Upper lobe of left lung (tissue), 6 donors: Measurements from ENCODE around the gene CKS2. TPM values are rescaled to one million over a fixed set of nuclear protein-coding genes. Genes with fewer than 3 reads are reported as not detected.

Experiments
- ATAC-seq, 2 donors: fragments of 200-7000 bp; cut with Tn5 transposase; one replicate each; pipeline ENCODE4 v1.9.1; 2022; ENCODE audit warnings: mild to moderate bottlenecking in 2 of 2, moderate library complexity in 2 of 2; ENCODE audit not compliant: low FRiP score in 2 of 2
- DNase-seq, 2 donors: peaks; one replicate each; pipeline ENCODE4 v3.0.0-alpha.2; 2019 to 2020
- H3K27ac ChIP-seq, 4 donors: fragments of 200-600 bp; sonication (generic); one replicate each; pipeline ENCODE4 v1.5.1; 2016 to 2019
- H3K27me3 ChIP-seq, 4 donors: fragments of 200-600 bp; sonication (generic); one replicate each; pipeline ENCODE4 v1.5.1; 2017 to 2019
- H3K36me3 ChIP-seq, 4 donors: fragments of 200-600 bp; sonication (generic); one replicate each; pipeline ENCODE4 v1.5.1; 2016 to 2019
- H3K4me1 ChIP-seq, 4 donors: fragments of 200-600 bp; sonication (generic); one replicate each; pipeline ENCODE4 v1.5.1; 2018 to 2019
- H3K4me3 ChIP-seq, 4 donors: fragments of 200-600 bp; sonication (generic); one replicate each; pipeline ENCODE4 v1.5.1; 2017 to 2019; ENCODE audit warnings: mild to moderate bottlenecking in 2 of 4, moderate library complexity in 1 of 4
- H3K9me3 ChIP-seq, 4 donors: fragments of 200-600 bp; sonication (generic); one replicate each; pipeline ENCODE4 v1.5.1; 2018 to 2019
- EP300 ChIP-seq, 4 donors: sonication (generic); formaldehyde crosslinking; IDR thresholded peaks; one replicate each; pipeline ENCODE4 v1.5.1; 2017; ENCODE audit warnings: antibody characterized with exemption in 4 of 4, control low read depth in 2 of 4
- POLR2A ChIP-seq, 4 donors: fragments of 450-650 bp; IDR thresholded peaks; one replicate each; pipeline ENCODE4 v1.5.1; 2016 to 2017; ENCODE audit warnings: antibody characterized with exemption in 4 of 4, mild to moderate bottlenecking in 2 of 4
- POLR2AphosphoS5 ChIP-seq, 2 donors: sonication (generic); formaldehyde crosslinking; IDR thresholded peaks; one replicate each; pipeline ENCODE4 v1.5.1; 2017; ENCODE audit warnings: antibody characterized with exemption in 2 of 2
- WGBS, 2 donors: methylation state at CpG; one replicate each; pipeline ENCODE4 v1.1.5; 2017 to 2018; 5-methylcytosine and 5-hydroxymethylcytosine counted together
- total RNA-seq, 6 donors: library from RNA; depleted of rRNA in 4 of 6; stranded (reverse); fragments of >200 nt in 4 of 6; gene quantifications; one replicate each; pipeline versions ENCODE4 v1.1.0 to v1.2.1, GENCODE V29; 2016 to 2021
- TF ChIP-seq, protein P1 (sequence below), 6 experiments: fragments of 450-650 bp in 4 of 6; fragments of 200-600 bp in 2 of 6; sonication (generic) in 2 of 6; IDR thresholded peaks; one replicate each; pipeline ENCODE4 v1.5.1; 2016 to 2019; ENCODE audit warnings: antibody characterized with exemption in 6 of 6
- donor health status: DM: no; HTN: no; CAD: no; lungs with moderate emphysema.
- donor health status: DM: no; HTN: yes; CAD: no; lungs with severe emphysema.

Gene CKS2
- total RNA-seq, 6 donors from 2014 or later, result 13.0 to 107 (median 22.7) TPM

DNA sequence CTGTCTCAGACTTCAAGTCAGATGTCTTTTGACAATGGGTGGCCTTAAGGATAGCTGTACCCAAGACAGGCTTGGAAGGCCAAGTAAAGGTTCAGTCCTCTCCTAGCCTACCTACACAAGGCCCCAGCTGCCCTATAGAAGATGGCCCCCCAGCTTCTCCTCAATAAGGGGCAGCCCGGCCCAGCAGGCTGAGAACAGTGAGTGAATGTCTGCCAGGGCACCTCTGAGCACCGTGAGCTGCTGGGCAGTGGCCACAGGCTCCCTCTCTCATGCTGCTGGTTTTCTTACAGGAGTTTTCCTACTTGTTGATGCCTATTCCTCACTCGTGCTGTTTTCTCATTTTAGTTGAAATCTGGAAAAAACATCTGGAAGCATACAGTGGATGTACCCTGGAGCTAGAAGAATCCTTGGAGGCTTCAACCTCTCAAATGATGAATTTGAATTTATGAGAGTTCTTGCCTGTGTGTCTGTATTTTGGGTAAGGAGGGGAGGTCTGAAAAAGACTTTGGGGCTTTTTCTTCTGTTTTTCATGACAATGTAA is 47.5 kb downstream of the CKS2 start:
- no peak overlapping the region for H3K4me3 ChIP-seq
- H3K36me3 ChIP-seq, result peaks cover 31 to 93% (median 76%) of the 10 kb centered on the region in 4 donors
- H3K27me3 ChIP-seq, result no peaks in the 10 kb centered on the region
- ATAC-seq (no peak), DNase-seq (no peak)
- H3K9me3 ChIP-seq, result no peaks in the 10 kb centered on the region
- 85 to 93% methylated on average over 3 of the region's 3 CpGs for WGBS, 2 donors
- H3K27ac ChIP-seq, result peak overlapping the region in 1 of 4 donors; percentile 30
- TF ChIP-seq POLR2AphosphoS5 (IDR thresholded peaks at IDR 0.05) (no peak), EP300 (IDR thresholded peaks at IDR 0.05) (no peak), POLR2A (IDR thresholded peaks at IDR 0.05) (no peak)
- TF ChIP-seq, protein P1, sequence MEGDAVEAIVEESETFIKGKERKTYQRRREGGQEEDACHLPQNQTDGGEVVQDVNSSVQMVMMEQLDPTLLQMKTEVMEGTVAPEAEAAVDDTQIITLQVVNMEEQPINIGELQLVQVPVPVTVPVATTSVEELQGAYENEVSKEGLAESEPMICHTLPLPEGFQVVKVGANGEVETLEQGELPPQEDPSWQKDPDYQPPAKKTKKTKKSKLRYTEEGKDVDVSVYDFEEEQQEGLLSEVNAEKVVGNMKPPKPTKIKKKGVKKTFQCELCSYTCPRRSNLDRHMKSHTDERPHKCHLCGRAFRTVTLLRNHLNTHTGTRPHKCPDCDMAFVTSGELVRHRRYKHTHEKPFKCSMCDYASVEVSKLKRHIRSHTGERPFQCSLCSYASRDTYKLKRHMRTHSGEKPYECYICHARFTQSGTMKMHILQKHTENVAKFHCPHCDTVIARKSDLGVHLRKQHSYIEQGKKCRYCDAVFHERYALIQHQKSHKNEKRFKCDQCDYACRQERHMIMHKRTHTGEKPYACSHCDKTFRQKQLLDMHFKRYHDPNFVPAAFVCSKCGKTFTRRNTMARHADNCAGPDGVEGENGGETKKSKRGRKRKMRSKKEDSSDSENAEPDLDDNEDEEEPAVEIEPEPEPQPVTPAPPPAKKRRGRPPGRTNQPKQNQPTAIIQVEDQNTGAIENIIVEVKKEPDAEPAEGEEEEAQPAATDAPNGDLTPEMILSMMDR (IDR thresholded peaks at IDR 0.05), result no peak
- peaks cover 12 to 25% (median 17%) of the 10 kb centered on the region in 4 donors for H3K4me1 ChIP-seq

DNA sequence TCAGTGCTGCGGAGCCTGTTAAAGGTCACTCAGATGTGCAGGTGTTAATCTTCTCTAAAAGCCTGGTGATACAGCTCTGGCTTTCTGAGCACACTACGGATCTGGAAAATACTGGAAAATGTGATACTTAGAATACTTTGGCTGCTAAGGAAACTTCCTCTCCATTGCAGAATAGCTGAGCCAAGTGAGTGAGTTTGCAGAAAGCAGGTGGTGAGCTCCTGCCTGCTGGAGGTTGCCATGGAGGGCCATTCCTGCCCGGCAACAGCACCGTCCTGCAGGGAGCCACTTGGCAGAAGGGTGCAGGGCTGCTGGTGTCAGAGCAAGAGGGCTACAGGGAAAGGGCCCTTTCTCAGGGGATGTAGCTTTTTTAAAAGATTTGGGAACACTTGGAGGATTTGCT is 48.0 kb downstream of the CKS2 start:
- ATAC-seq (no peak), DNase-seq (peak; percentile 14 to 73)
- Histone ChIP-seq H3K4me3 (no peak overlapping the region), H3K36me3 (peaks cover 30 to 88% (median 74%) of the 10 kb centered on the region in 4 donors), H3K27me3 (no peaks in the 10 kb centered on the region), H3K4me1 (peaks cover 12 to 25% (median 17%) of the 10 kb centered on the region in 4 donors), H3K27ac (peak overlapping the region in 1 of 4 donors; percentile 59), H3K9me3 (no peaks in the 10 kb centered on the region)
- no peak for TF ChIP-seq EP300 (IDR thresholded peaks at IDR 0.05)
- TF ChIP-seq POLR2AphosphoS5 (IDR thresholded peaks at IDR 0.05), result no peak
- TF ChIP-seq, protein P1 (IDR thresholded peaks at IDR 0.05), result no peak
- TF ChIP-seq POLR2A (IDR thresholded peaks at IDR 0.05), result no peak
- WGBS, 2 donors, result 53 to 63% methylated on average over 4 of the region's 4 CpGs

DNA sequence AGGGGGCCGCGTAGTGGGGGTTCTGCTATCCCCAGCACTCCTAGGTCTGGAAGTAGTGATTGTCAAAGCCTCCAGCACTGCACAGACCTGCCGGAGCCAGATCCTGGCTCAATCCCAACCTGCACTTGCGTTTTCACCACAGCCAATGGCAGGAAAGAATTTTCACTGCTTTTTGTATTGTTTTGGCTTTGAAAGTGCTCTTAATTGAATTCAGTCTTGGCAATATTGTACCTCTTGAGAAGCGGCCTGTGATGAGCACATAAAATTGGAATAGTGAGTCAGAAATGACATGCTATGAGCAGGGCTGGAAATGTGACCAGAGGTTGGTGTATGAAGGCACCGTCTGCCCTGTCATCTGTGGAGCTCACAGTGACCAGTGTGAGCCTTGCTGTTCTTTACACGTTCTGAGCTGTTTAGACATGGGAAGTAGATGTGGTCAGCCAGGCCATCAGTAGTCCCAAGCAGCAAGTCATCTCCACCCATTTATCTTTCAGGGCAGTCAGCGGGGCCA is 48.8 kb downstream of the CKS2 start:
- WGBS, 2 donors, result 58 to 60% methylated on average over 8 of the region's 8 CpGs
- H3K36me3 ChIP-seq, result peaks cover 22 to 80% (median 66%) of the 10 kb centered on the region in 4 donors
- peak overlapping the region in 3 of 4 donors; percentile 38 to 70 (median 59) for H3K27ac ChIP-seq
- H3K9me3 ChIP-seq, result no peaks in the 10 kb centered on the region
- peaks cover 12 to 32% (median 17%) of the 10 kb centered on the region in 4 donors for H3K4me1 ChIP-seq
- DNase-seq (no peak), ATAC-seq (no peak)
- TF ChIP-seq POLR2AphosphoS5 (IDR thresholded peaks at IDR 0.05) (no peak), EP300 (IDR thresholded peaks at IDR 0.05) (no peak), POLR2A (IDR thresholded peaks at IDR 0.05) (no peak)
- TF ChIP-seq, protein P1 (IDR thresholded peaks at IDR 0.05), result no peak
- no peak overlapping the region for H3K4me3 ChIP-seq
- no peaks in the 10 kb centered on the region for H3K27me3 ChIP-seq

DNA sequence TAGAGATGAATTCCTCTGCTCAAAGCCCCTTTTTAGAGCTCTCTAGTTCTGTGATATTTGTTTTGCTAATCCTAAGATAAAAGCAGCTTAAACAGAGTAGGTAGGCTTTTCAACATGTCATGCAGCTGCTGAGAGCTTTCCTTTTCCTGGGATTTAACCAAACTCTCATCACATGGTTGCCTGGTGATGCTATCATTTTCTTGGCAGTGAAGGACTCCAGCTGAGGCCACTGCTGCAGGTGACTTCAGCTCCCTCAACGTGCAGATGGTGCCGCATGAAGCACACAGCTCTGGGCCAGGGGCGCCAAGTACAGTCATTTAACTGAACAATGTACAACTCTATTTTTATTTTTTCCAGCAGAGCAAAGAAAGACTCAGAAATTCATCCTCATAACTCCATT is 49.5 kb downstream of the CKS2 start:
- H3K4me3 ChIP-seq, result no peak overlapping the region
- ATAC-seq, result no peak
- peak overlapping the region in 2 of 4 donors; percentile 59 to 70 for H3K27ac ChIP-seq
- H3K9me3 ChIP-seq, result no peaks in the 10 kb centered on the region
- 50 to 56% methylated on average over 3 of the region's 3 CpGs for WGBS, 2 donors
- H3K36me3 ChIP-seq, result peaks cover 21 to 73% (median 61%) of the 10 kb centered on the region in 4 donors
- no peak for DNase-seq
- TF ChIP-seq EP300 (IDR thresholded peaks at IDR 0.05) (no peak), POLR2AphosphoS5 (IDR thresholded peaks at IDR 0.05) (no peak), POLR2A (IDR thresholded peaks at IDR 0.05) (no peak)
- TF ChIP-seq, protein P1 (IDR thresholded peaks at IDR 0.05), result no peak
- peaks cover 12 to 35% (median 17%) of the 10 kb centered on the region in 4 donors for H3K4me1 ChIP-seq
- no peaks in the 10 kb centered on the region for H3K27me3 ChIP-seq

DNA sequence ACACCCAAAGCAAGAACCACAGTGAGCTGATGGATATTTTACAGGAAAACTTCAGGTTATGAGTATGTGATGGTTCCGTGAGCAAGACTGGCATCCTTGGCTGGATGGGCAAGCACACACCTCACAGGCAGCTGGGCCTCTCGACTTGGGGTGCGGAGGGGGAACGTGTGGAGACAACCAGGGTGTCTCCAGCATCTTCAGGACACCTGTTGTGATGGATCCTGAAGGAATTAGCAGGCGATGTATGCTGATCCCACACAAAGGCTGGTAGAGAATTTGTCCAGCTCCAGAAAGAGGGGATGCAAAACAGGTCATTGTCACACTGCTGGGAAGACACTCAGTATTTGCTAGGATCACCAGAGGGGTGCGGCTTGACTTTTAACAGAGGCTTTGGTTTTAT is 50.0 kb downstream of the CKS2 start:
- peaks cover 21 to 68% (median 56%) of the 10 kb centered on the region in 4 donors for H3K36me3 ChIP-seq
- H3K4me1 ChIP-seq, result peaks cover 12 to 35% (median 17%) of the 10 kb centered on the region in 4 donors
- H3K27ac ChIP-seq, result no peak overlapping the region
- WGBS, 2 donors, result 85 to 87% methylated on average over 6 of the region's 6 CpGs
- TF ChIP-seq POLR2A (IDR thresholded peaks at IDR 0.05) (no peak), POLR2AphosphoS5 (IDR thresholded peaks at IDR 0.05) (no peak), EP300 (IDR thresholded peaks at IDR 0.05) (no peak)
- TF ChIP-seq, protein P1 (IDR thresholded peaks at IDR 0.05), result no peak
- DNase-seq (no peak), ATAC-seq (no peak)
- H3K4me3 ChIP-seq, result no peak overlapping the region
- H3K27me3 ChIP-seq, result no peaks in the 10 kb centered on the region
- no peaks in the 10 kb centered on the region for H3K9me3 ChIP-seq
